Spleen (tissue), 11 donors: ENCODE results near the gene PNPLA8. TPM values are rescaled to one million over a fixed set of nuclear protein-coding genes. Genes with fewer than 3 reads are reported as not detected.

Experiments
- DNase-seq: peaks from one replicate; pipeline ENCODE4 v3.0.0-alpha.2; 2020
- H3K27ac ChIP-seq, 8 donors: fragments of 200-600 bp; sonication (generic) in 7 of 8; 1 replicate in 4 of 8; 2 replicates in 4 of 8; pipeline versions ENCODE4 v1.5.0 to v1.8.0; 2016 to 2021; ENCODE audit warnings: inconsistent platforms in 4 of 8, mild to moderate bottlenecking in 4 of 8, moderate library complexity in 1 of 8
- H3K27me3 ChIP-seq, 7 donors: fragments of 200-600 bp; sonication (generic) in 6 of 7; replicated peaks in 1 of 7; 1 replicate in 4 of 7; 2 replicates in 3 of 7; pipeline versions ENCODE4 v1.5.0 to v1.8.0; 2016 to 2021; ENCODE audit warnings: inconsistent platforms in 3 of 7, mild to moderate bottlenecking in 1 of 7
- H3K36me3 ChIP-seq, 6 donors: fragments of 200-600 bp; sonication (generic) in 5 of 6; 1 replicate in 4 of 6; 2 replicates in 2 of 6; pipeline versions ENCODE4 v1.5.0 to v1.8.0; 2016 to 2021; ENCODE audit warnings: inconsistent platforms in 2 of 6
- H3K4me1 ChIP-seq, 6 donors: fragments of 200-600 bp; sonication (generic) in 5 of 6; 1 replicate in 3 of 6; 2 replicates in 3 of 6; pipeline versions ENCODE4 v1.5.0 to v1.8.0; 2016 to 2021; ENCODE audit warnings: inconsistent platforms in 3 of 6
- H3K4me3 ChIP-seq, 8 donors: fragments of 200-600 bp; sonication (generic) in 7 of 8; 1 replicate in 4 of 8; 2 replicates in 4 of 8; pipeline versions ENCODE4 v1.5.0 to v1.8.0; 2016 to 2021; ENCODE audit warnings: inconsistent platforms in 4 of 8, mild to moderate bottlenecking in 4 of 8, moderate library complexity in 2 of 8
- H3K9me3 ChIP-seq, 8 donors: fragments of 200-600 bp; sonication (generic) in 7 of 8; 1 replicate in 4 of 8; 2 replicates in 4 of 8; pipeline versions ENCODE4 v1.5.0 to v1.8.0; 2016 to 2021; ENCODE audit warnings: inconsistent platforms in 4 of 8
- CTCF ChIP-seq, 11 experiments: fragments of 200-600 bp in 7 of 11; fragments of 450-650 bp in 4 of 11; sonication (generic) in 4 of 11; IDR thresholded peaks in 8 of 11; conservative IDR thresholded peaks in 3 of 11; 1 replicate in 7 of 11; 2 replicates in 4 of 11; pipeline versions ENCODE4 v1.4.0 to v1.8.0; 2016 to 2021; ENCODE audit warnings: antibody characterized with exemption in 11 of 11, inconsistent platforms in 4 of 11, mild to moderate bottlenecking in 1 of 11
- POLR2A ChIP-seq, 3 donors: fragments of 450-650 bp; IDR thresholded peaks; one replicate each; pipeline ENCODE4 v1.5.1; 2017; ENCODE audit warnings: antibody characterized with exemption in 3 of 3, mild to moderate bottlenecking in 1 of 3
- POLR2AphosphoS5 ChIP-seq, 3 donors: sonication (generic); formaldehyde crosslinking; IDR thresholded peaks; one replicate each; pipeline ENCODE4 v1.5.1; 2017; ENCODE audit warnings: antibody characterized with exemption in 3 of 3
- WGBS, 5 donors: extraction: QIAGEN DNeasy Blood & Tissue Kit in 3 of 5; methylation state at CpG; one replicate each; pipeline versions ENCODE4 v1.1.5 to v1.1.7; 2013 to 2018; 5-methylcytosine and 5-hydroxymethylcytosine counted together
- intact Hi-C: fragments of 100-400 bp; cut with DNase I; formaldehyde crosslinking; loops from one replicate; pipeline ENCODE4 v1.15.0; 2023; ENCODE audit warnings: low total_unique reads
- polyA plus RNA-seq, 3 donors: library from polyadenylated mRNA; stranded (reverse); fragments of 200-250 nt; gene quantifications; one replicate each; pipeline ENCODE4 v1.2.1, GENCODE V29; 2013
- total RNA-seq, 7 donors: library from RNA; depleted of rRNA in 3 of 7; stranded (reverse); fragments of >200 nt in 3 of 7; fragmentation: NEBNext Ultra II Directional in 4 of 7; extraction: Animal tissue kit (Norgen Biotek cat#: 25700) in 4 of 7; gene quantifications; one replicate each; pipeline versions ENCODE4 v1.1.0 to v1.2.1, GENCODE V29; 2016 to 2021
- donor health status: healthy with polysubstance abuse.
- donor health status: DM: no; HTN: no; CAD: no; lungs with moderate emphysema.
- donor health status: DM: no; HTN: no; CAD: no.
- donor health status: Bipolar disorder and iron deficiency.
- donor health status: healthy.
- donor health status: DM: no; HTN: no; CAD: no.
- donor health status: DM: yes; HTN: yes; CAD: no.

PNPLA8 gene
- total and polyA plus RNA-seq, 10 donors, result 11.9 to 35.7 (median 29.5) TPM

- no peak overlapping the region for H3K4me3 ChIP-seq
- 47 to 60% (median 48%) methylated on average over 3 of the region's 3 CpGs for WGBS, 5 donors
- peak in 9 of 11 experiments; percentile 12 to 51 (median 26) for TF ChIP-seq CTCF (IDR thresholded peaks at IDR 0.05 in 8 of 11, conservative IDR thresholded peaks at IDR 0.05 in 3 of 11)
- no peak for TF ChIP-seq POLR2AphosphoS5 (IDR thresholded peaks at IDR 0.05)
- DNase-seq, result no peak
- intact Hi-C loops, result no loop called here
- H3K36me3 ChIP-seq, result no peaks in the 10 kb centered on the region
- no peak overlapping the region for H3K27ac ChIP-seq
- no peaks in the 10 kb centered on the region for H3K9me3 ChIP-seq
- peaks cover 0 to 66% (median 34%) of the 10 kb centered on the region in 7 donors for H3K27me3 ChIP-seq
- H3K4me1 ChIP-seq, result peaks cover 6 to 26% (median 19%) of the 10 kb centered on the region in 6 donors
Measured at GRCh38 chr7:108459922-108460551, 65.9 kb downstream of the PNPLA8 start.

DNA sequence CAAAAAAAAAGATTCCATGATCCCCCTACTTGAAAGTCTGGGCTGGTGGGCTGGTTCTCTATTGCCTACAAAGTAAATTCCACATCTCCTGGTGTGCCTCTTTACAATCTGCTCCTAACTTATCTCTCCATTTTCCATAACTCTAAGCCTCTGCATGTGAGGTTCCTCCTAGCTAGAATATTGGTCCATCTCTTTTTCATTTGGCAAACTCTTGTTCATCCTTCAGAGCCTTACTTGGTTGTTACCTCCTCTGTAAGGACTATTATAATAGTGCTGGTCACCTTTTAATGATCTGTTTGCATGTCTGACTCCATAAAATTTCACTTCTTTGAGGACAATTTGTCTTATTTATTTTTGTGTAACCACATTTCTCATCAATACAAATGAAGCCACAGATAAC is 68.1 kb downstream of the PNPLA8 start:
- Histone ChIP-seq H3K4me1 (peaks cover 7 to 35% (median 25%) of the 10 kb centered on the region in 6 donors), H3K9me3 (no peaks in the 10 kb centered on the region), H3K27ac (no peak overlapping the region), H3K27me3 (peaks cover 0 to 87% (median 41%) of the 10 kb centered on the region in 7 donors), H3K36me3 (no peaks in the 10 kb centered on the region), H3K4me3 (no peak overlapping the region)
- no peak for DNase-seq
- intact Hi-C loops, result no loop called here
- TF ChIP-seq POLR2A (IDR thresholded peaks at IDR 0.05) (no peak), CTCF (IDR thresholded peaks at IDR 0.05 in 8 of 11, conservative IDR thresholded peaks at IDR 0.05 in 3 of 11) (no peak), POLR2AphosphoS5 (IDR thresholded peaks at IDR 0.05) (no peak)

GRCh38 chr7:108456845-108457540 is 68.9 kb downstream of the PNPLA8 start:
- H3K27me3 ChIP-seq, result peaks cover 0 to 90% (median 41%) of the 10 kb centered on the region in 7 donors

More at GRCh38 chr7:108456845-108457540, 68.9 kb downstream of the PNPLA8 start:
- Histone ChIP-seq H3K27ac (peak overlapping the region in 1 of 8 donors; percentile 78), H3K4me1 (peaks cover 7 to 35% (median 25%) of the 10 kb centered on the region in 6 donors), H3K36me3 (no peaks in the 10 kb centered on the region), H3K4me3 (peak overlapping the region in 7 of 8 donors; percentile 55 to 80 (median 62)), H3K9me3 (no peaks in the 10 kb centered on the region)
- DNase-seq, result no peak
- WGBS, 5 donors, result 9 to 20% (median 16%) methylated on average over 19 of the region's 19 CpGs
- intact Hi-C loops, result no loop called here
- no peak for TF ChIP-seq POLR2AphosphoS5 (IDR thresholded peaks at IDR 0.05)
- no peak for TF ChIP-seq CTCF (IDR thresholded peaks at IDR 0.05 in 8 of 11, conservative IDR thresholded peaks at IDR 0.05 in 3 of 11)
- TF ChIP-seq POLR2A (IDR thresholded peaks at IDR 0.05), result no peak
